Measurements from ENCODE around the gene TSGA10. TPM values are rescaled to one million over a fixed set of nuclear protein-coding genes. Genes with fewer than 3 reads are reported as not detected.

TSGA10 gene
- total and polyA plus RNA-seq, 9 donors = 1.5 to 3.1 (median 1.9) TPM

GRCh38 chr2:99184811-99185210 lies 30.1 kb upstream of the TSGA10 start:
- Histone ChIP-seq H3K36me3 (ENCODE audit: control insufficient read depth, insufficient read depth, low read length) (peaks cover 7% of the 10 kb centered on the region), H3K9me3 (replicated peaks; ENCODE audit: control insufficient read depth, low read depth, low read length) (no peaks in the 10 kb centered on the region), H3K4me1 (ENCODE audit: control insufficient read depth, insufficient read depth, low read length) (peaks cover 5% of the 10 kb centered on the region), H3K27me3 (ENCODE audit: control insufficient read depth, insufficient read depth, low read length) (no peaks in the 10 kb centered on the region), H3K27ac (ENCODE audit: low read length) (no peak overlapping the region), H3K4me3 (ENCODE audit: low read length) (no peak overlapping the region)
- DNase-seq = no peak
- no CpG with 5 or more reads among the region's 6 CpGs for WGBS (ENCODE audit: insufficient coverage)

GRCh38 chr2:99183025-99183424 lies 28.3 kb upstream of the TSGA10 start:
- 100% methylated on average over 1 of the region's 3 CpGs for WGBS (ENCODE audit: insufficient coverage)
- no peak for DNase-seq
- Histone ChIP-seq H3K4me3 (ENCODE audit: low read length) (no peak overlapping the region), H3K27me3 (ENCODE audit: control insufficient read depth, insufficient read depth, low read length) (no peaks in the 10 kb centered on the region), H3K36me3 (ENCODE audit: control insufficient read depth, insufficient read depth, low read length) (peaks cover 6% of the 10 kb centered on the region), H3K9me3 (replicated peaks; ENCODE audit: control insufficient read depth, low read depth, low read length) (no peaks in the 10 kb centered on the region), H3K27ac (ENCODE audit: low read length) (no peak overlapping the region), H3K4me1 (ENCODE audit: control insufficient read depth, insufficient read depth, low read length) (peaks cover 7% of the 10 kb centered on the region)

GRCh38 chr2:99181624-99182000 lies 26.9 kb upstream of the TSGA10 start:
- H3K36me3 ChIP-seq (ENCODE audit: control insufficient read depth, insufficient read depth, low read length) = peaks cover 2% of the 10 kb centered on the region
- H3K27ac ChIP-seq (ENCODE audit: low read length) = peak overlapping the region; percentile 91
- H3K4me3 ChIP-seq (ENCODE audit: low read length) = peak overlapping the region; percentile 92
- DNase-seq = no peak
- no peaks in the 10 kb centered on the region for H3K27me3 ChIP-seq (ENCODE audit: control insufficient read depth, insufficient read depth, low read length)
- WGBS (ENCODE audit: insufficient coverage) = 0% methylated on average over 1 of the region's 4 CpGs
- H3K9me3 ChIP-seq (replicated peaks; ENCODE audit: control insufficient read depth, low read depth, low read length) = no peaks in the 10 kb centered on the region
- H3K4me1 ChIP-seq (ENCODE audit: control insufficient read depth, insufficient read depth, low read length) = peaks cover 7% of the 10 kb centered on the region

- Histone ChIP-seq H3K27ac (ENCODE audit: low read length) (peak within 1 kb of the TSS; percentile 91), H3K4me3 (ENCODE audit: low read length) (peak within 1 kb of the TSS; percentile 92), H3K4me1 (ENCODE audit: control insufficient read depth, insufficient read depth, low read length) (peaks cover 7% of the 10 kb centered on the region), H3K9me3 (replicated peaks; ENCODE audit: control insufficient read depth, low read depth, low read length) (no peaks in the 10 kb centered on the region), H3K36me3 (ENCODE audit: control insufficient read depth, insufficient read depth, low read length) (no peaks in the 10 kb centered on the region), H3K27me3 (ENCODE audit: control insufficient read depth, insufficient read depth, low read length) (no peaks in the 10 kb centered on the region)
- peak; percentile 99 for DNase-seq
- WGBS (ENCODE audit: insufficient coverage) = under 1% methylated on average over 36 of the region's 39 CpGs
These were observed 26.2 kb upstream of the TSGA10 start, which contains the start of the genes MITD1 and MRPL30 for GRCh38 chr2:99180755-99181623. Gene MITD1, minus strand, starts transcription at chr2:99181058. Its CDS starts 77 bp downstream, at chr2:99180981. Gene MRPL30, plus strand, starts transcription at chr2:99181184. Its CDS starts 5,020 bp downstream, at chr2:99186204.

GRCh38 chr2:99171377-99172140 lies 16.8 kb upstream of the TSGA10 start:
- DNase-seq = no peak
- Histone ChIP-seq H3K4me3 (ENCODE audit: low read length) (no peak overlapping the region), H3K9me3 (replicated peaks; ENCODE audit: control insufficient read depth, low read depth, low read length) (no peaks in the 10 kb centered on the region), H3K4me1 (ENCODE audit: control insufficient read depth, insufficient read depth, low read length) (no peaks in the 10 kb centered on the region), H3K36me3 (ENCODE audit: control insufficient read depth, insufficient read depth, low read length) (peaks cover 18% of the 10 kb centered on the region), H3K27ac (ENCODE audit: low read length) (no peak overlapping the region), H3K27me3 (ENCODE audit: control insufficient read depth, insufficient read depth, low read length) (no peaks in the 10 kb centered on the region)
- no CpG with 5 or more reads among the region's 8 CpGs for WGBS (ENCODE audit: insufficient coverage)

- Histone ChIP-seq H3K27ac (ENCODE audit: low read length) (no peak overlapping the region), H3K27me3 (ENCODE audit: control insufficient read depth, insufficient read depth, low read length) (no peaks in the 10 kb centered on the region), H3K9me3 (replicated peaks; ENCODE audit: control insufficient read depth, low read depth, low read length) (no peaks in the 10 kb centered on the region), H3K4me3 (ENCODE audit: low read length) (no peak overlapping the region), H3K36me3 (ENCODE audit: control insufficient read depth, insufficient read depth, low read length) (peaks cover 21% of the 10 kb centered on the region), H3K4me1 (ENCODE audit: control insufficient read depth, insufficient read depth, low read length) (no peaks in the 10 kb centered on the region)
- no CpG with 5 or more reads among the region's 1 CpG for WGBS (ENCODE audit: insufficient coverage)
- no peak for DNase-seq
These were observed 14.8 kb upstream of the TSGA10 start for GRCh38 chr2:99169534-99169933.

- H3K27ac ChIP-seq (ENCODE audit: low read length) = no peak overlapping the region
- no peak overlapping the region for H3K4me3 ChIP-seq (ENCODE audit: low read length)
- H3K9me3 ChIP-seq (replicated peaks; ENCODE audit: control insufficient read depth, low read depth, low read length) = no peaks in the 10 kb centered on the region
- no peaks in the 10 kb centered on the region for H3K27me3 ChIP-seq (ENCODE audit: control insufficient read depth, insufficient read depth, low read length)
- 94% methylated on average over 2 of the region's 5 CpGs for WGBS (ENCODE audit: insufficient coverage)
- peaks cover 23% of the 10 kb centered on the region for H3K36me3 ChIP-seq (ENCODE audit: control insufficient read depth, insufficient read depth, low read length)
- DNase-seq = no peak
- no peaks in the 10 kb centered on the region for H3K4me1 ChIP-seq (ENCODE audit: control insufficient read depth, insufficient read depth, low read length)
These were observed 11.5 kb upstream of the TSGA10 start for GRCh38 chr2:99166218-99166617.

- Histone ChIP-seq H3K4me3 (ENCODE audit: low read length) (no peak overlapping the region), H3K27ac (ENCODE audit: low read length) (no peak overlapping the region), H3K9me3 (replicated peaks; ENCODE audit: control insufficient read depth, low read depth, low read length) (no peaks in the 10 kb centered on the region), H3K4me1 (ENCODE audit: control insufficient read depth, insufficient read depth, low read length) (peaks cover 4% of the 10 kb centered on the region), H3K27me3 (ENCODE audit: control insufficient read depth, insufficient read depth, low read length) (no peaks in the 10 kb centered on the region), H3K36me3 (ENCODE audit: control insufficient read depth, insufficient read depth, low read length) (peaks cover 15% of the 10 kb centered on the region)
- no peak for DNase-seq
- WGBS (ENCODE audit: insufficient coverage) = no CpG with 5 or more reads among the region's 4 CpGs
These were observed 4.9 kb upstream of the TSGA10 start for GRCh38 chr2:99159594-99159993.

GRCh38 chr2:99158599-99158998 lies 3.9 kb upstream of the TSGA10 start:
- WGBS (ENCODE audit: insufficient coverage) = 80% methylated on average over 1 of the region's 5 CpGs
- Histone ChIP-seq H3K36me3 (ENCODE audit: control insufficient read depth, insufficient read depth, low read length) (peaks cover 15% of the 10 kb centered on the region), H3K27me3 (ENCODE audit: control insufficient read depth, insufficient read depth, low read length) (no peaks in the 10 kb centered on the region), H3K27ac (ENCODE audit: low read length) (no peak overlapping the region), H3K9me3 (replicated peaks; ENCODE audit: control insufficient read depth, low read depth, low read length) (no peaks in the 10 kb centered on the region), H3K4me1 (ENCODE audit: control insufficient read depth, insufficient read depth, low read length) (peaks cover 9% of the 10 kb centered on the region), H3K4me3 (ENCODE audit: low read length) (no peak overlapping the region)
- DNase-seq = no peak

- Histone ChIP-seq H3K27me3 (ENCODE audit: control insufficient read depth, insufficient read depth, low read length) (no peaks in the 10 kb centered on the region), H3K4me1 (ENCODE audit: control insufficient read depth, insufficient read depth, low read length) (peaks cover 9% of the 10 kb centered on the region), H3K27ac (ENCODE audit: low read length) (no peak overlapping the region), H3K9me3 (replicated peaks; ENCODE audit: control insufficient read depth, low read depth, low read length) (no peaks in the 10 kb centered on the region), H3K36me3 (ENCODE audit: control insufficient read depth, insufficient read depth, low read length) (peaks cover 9% of the 10 kb centered on the region), H3K4me3 (ENCODE audit: low read length) (no peak overlapping the region)
- no CpG with 5 or more reads among the region's 1 CpG for WGBS (ENCODE audit: insufficient coverage)
- DNase-seq = no peak
These were observed 2.1 kb upstream of the TSGA10 start for GRCh38 chr2:99156891-99157290.
